HG03457 (cell line): ENCODE measurements around the gene COL28A1.
"Not testable (repeated sequence)": the region's sequence is repeated elsewhere in the genome, so short reads cannot be mapped to it uniquely, and the experiment has no call there.

Experiments
- ATAC-seq: cut with Tn5 transposase; IDR thresholded peaks from one replicate; pipeline ENCODE4 v1.9.1; 2021; ENCODE audit warnings: moderate number of reproducible peaks; ENCODE audit not compliant: unreplicated experiment

COL28A1 gene

GRCh38 chr7:7519528-7519927 lies 16.1 kb downstream of the COL28A1 start:
- no peak for ATAC-seq

- no peak for ATAC-seq
Measured at GRCh38 chr7:7519056-7519455, 16.6 kb downstream of the COL28A1 start.

GRCh38 chr7:7517754-7518153 lies 17.9 kb downstream of the COL28A1 start:
- no peak for ATAC-seq

- no peak for ATAC-seq
Measured at GRCh38 chr7:7516662-7517061, 19.0 kb downstream of the COL28A1 start.

- no peak for ATAC-seq
Measured at GRCh38 chr7:7516156-7516555, 19.5 kb downstream of the COL28A1 start.

GRCh38 chr7:7512861-7513597 lies 22.6 kb downstream of the COL28A1 start:
- no peak for ATAC-seq

- no peak for ATAC-seq
Measured at GRCh38 chr7:7510794-7511193, 24.9 kb downstream of the COL28A1 start.

GRCh38 chr7:7505915-7506314 lies 29.8 kb downstream of the COL28A1 start:
- no peak for ATAC-seq

GRCh38 chr7:7504910-7505704 lies 30.6 kb downstream of the COL28A1 start:
- no peak for ATAC-seq

GRCh38 chr7:7499892-7500291 lies 35.8 kb downstream of the COL28A1 start:
- no peak for ATAC-seq

GRCh38 chr7:7498856-7499255 lies 36.8 kb downstream of the COL28A1 start:
- no peak for ATAC-seq

- ATAC-seq = no peak
Measured at GRCh38 chr7:7496311-7496710, 39.4 kb downstream of the COL28A1 start.

- no peak for ATAC-seq
Measured at GRCh38 chr7:7495171-7495570, 40.5 kb downstream of the COL28A1 start.

- ATAC-seq = no peak
Measured at GRCh38 chr7:7491044-7491443, 44.6 kb downstream of the COL28A1 start.

GRCh38 chr7:7490003-7490402 lies 45.7 kb downstream of the COL28A1 start:
- no peak for ATAC-seq

GRCh38 chr7:7489546-7489945 lies 46.1 kb downstream of the COL28A1 start:
- no peak for ATAC-seq

GRCh38 chr7:7486362-7486761 lies 49.3 kb downstream of the COL28A1 start:
- no peak for ATAC-seq

- no peak for ATAC-seq
Measured at GRCh38 chr7:7484072-7484471, 51.6 kb downstream of the COL28A1 start.

- no peak for ATAC-seq
Measured at GRCh38 chr7:7481802-7482201, 53.9 kb downstream of the COL28A1 start.

- no peak for ATAC-seq
Measured at GRCh38 chr7:7479275-7479805, 56.3 kb downstream of the COL28A1 start.

GRCh38 chr7:7478569-7478968 lies 57.1 kb downstream of the COL28A1 start:
- ATAC-seq = no peak

GRCh38 chr7:7477641-7478040 lies 58.0 kb downstream of the COL28A1 start:
- ATAC-seq = not testable (repeated sequence)
